ENCODE results near the gene KRT74.

The KRT74 gene

DNA sequence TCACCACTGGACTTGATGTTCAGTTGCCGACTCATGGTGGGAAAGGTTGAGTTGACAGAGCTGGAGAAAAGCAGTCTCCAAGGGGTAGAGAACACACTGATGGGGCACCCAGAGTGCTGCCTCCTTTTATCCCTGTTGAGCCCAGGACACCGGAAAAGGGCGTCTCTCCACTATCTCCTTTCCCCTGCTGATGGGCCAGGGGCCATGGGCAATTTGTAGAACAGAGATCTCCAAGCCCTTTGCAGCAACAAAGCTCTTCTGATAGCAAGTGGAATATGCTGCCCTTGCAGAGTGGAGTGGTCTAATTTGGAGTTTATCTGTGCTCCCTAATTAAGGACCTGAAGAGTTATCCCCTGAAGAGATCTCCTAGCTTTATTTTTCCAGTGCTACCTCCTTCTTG, at the start of gene KRT74:
Gene KRT74 (minus strand): TSS at position 101 of the 400 bp plus-strand sequence. CDS start 66 bp downstream, at position 35.
- DNase-seq = no peak

- no peak for DNase-seq
These were observed 48.7 kb upstream of the KRT74 start for GRCh38 chr12:52622349-52622748.

- DNase-seq = no peak
These were observed 45.2 kb upstream of the KRT74 start for GRCh38 chr12:52618866-52619265.

DNA sequence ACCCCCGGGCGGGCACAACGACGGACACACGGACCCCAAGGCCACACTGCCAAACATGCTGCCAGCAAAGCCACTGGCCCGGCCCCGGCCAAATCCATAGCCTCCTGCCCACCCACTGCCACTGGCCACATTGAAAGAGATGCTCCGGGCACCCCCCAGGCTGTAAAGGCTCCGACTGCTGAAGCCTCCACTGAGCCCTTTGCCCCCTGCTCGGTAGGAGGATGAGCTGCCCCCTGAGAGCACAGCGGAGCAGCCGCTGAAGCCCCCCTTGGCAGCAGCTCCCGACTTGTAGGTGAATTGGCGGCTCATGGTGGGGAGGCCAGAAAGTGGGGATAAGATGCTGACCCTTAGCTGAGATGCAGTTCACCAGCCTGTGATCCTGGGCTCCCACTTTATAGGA, 44.6 kb upstream of the KRT74 start, which contains the start of gene KRT73:
Gene KRT73 (minus strand): TSS at position 344 of the 400 bp plus-strand sequence. CDS start 35 bp downstream, at position 309.
- no peak for DNase-seq

GRCh38 chr12:52617403-52617785, 43.8 kb upstream of the KRT74 start:
- no peak for DNase-seq

DNA sequence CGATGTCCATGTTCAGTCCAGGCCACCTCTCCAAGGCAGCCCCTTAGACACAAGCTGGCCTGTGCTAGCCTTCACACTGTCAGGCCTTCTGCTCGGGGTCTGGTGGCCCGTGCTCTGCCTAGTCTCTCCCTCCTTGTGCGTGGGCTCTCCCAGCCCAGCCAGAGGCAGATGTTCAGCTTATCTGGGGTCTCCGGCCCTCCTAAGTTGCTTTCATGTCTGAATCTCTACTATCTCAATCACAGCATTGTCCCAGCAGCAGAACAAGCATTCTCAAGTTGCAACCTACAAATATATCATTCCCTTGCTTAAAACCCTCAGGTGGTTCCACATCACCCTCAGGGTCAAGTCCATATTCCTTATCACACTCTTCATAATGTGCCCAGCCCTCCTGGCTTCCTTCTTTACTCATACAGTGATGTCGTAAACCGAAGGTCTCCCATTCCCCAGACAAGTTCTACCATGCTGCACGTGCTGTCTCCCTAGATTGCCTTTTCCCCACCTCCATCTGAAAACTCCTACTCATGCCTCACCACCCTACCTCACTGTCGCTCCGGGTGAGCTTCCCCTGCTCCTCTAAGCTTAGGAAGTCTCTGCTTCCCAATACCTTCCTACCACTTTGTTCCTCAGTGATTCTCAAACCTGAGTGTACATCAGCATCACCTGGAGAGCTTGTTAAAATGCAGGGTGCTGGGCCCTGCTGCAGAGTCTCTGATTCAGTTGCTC, 43.2 kb upstream of the KRT74 start:
- no peak for DNase-seq

DNA sequence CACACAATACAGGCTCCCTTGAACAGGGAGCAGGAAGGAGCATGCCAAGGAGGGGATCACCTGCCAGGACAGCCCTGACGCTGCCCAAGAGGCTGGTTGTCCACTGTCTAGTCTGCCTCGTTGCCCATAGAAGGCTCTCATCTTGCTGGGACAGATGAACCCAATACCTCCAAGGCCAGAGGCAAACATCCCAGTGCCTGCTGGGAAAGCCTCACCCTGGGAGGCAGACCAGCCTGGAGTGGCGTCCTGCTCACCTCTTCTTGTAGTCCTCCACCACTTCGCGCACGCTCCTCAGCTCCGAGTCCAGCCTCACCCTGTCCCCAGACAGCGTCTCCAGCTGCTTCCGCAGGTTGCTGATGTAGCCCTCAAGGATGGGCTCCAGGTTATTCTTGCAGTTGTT, 42.3 kb upstream of the KRT74 start:
- DNase-seq = no peak

DNA sequence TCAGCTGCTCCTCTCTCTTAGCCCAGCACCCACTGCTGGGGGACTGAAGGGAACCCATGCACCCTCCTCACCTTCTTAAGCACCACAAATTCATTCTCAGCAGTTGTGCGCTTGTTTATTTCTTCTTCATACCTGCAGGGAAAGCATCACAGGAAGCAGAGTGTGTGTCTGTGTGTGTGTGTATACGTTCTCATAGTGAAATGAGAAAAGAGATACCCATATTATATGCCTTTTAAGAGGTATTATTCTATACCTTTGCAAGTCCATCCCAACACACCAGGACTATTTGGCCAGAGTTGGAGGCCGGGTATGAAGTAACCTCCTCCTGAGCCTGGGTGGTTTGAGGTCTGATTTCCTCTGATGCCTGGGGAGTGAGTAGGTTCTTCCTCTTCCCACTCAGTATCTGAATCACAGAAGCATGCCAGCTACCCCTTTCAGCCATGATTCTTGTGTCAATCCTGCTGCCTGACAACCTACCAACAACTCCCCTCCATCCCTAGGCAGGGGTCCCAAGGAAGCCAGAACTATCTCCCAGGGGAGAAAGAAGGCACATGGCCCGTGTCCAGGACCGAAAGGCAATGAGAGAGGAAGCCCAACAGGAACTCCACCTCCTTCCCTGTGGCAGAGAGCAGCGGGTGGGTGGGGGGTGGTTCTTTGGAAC, 41.7 kb upstream of the KRT74 start:
- DNase-seq = no peak

- no peak for DNase-seq
These were observed 41.0 kb upstream of the KRT74 start for GRCh38 chr12:52614381-52615207.

DNA sequence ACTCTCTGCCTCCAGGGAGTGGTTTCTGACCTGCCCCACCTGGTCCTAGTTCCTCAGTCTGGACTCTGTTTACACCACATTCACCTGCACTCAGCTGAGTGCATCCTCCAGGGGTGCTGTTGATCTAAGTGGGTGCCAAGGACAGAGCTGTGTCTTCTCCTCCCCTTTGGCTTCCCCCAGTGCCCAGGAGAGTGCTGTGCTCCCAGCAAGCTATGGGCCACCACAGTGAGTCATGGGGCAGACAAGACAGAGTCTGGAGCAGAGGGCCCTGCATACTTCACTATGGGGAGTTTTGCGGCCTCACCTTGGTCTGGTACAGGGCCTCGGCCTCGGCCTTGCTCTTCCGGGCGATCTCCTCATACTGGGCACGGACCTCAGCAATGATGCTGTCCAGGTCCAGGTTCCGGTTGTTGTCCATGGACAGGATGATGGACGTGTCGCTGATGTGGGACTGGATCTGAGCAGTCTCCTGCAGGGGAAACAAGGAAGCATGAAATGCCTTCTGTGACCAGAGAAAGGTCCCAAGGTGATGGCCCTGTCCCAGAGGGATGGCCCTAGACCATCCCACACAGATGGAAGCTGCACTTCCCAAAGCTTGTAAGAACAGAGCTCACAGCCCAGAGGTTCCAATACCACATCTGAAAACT, 39.9 kb upstream of the KRT74 start:
- no peak for DNase-seq

DNA sequence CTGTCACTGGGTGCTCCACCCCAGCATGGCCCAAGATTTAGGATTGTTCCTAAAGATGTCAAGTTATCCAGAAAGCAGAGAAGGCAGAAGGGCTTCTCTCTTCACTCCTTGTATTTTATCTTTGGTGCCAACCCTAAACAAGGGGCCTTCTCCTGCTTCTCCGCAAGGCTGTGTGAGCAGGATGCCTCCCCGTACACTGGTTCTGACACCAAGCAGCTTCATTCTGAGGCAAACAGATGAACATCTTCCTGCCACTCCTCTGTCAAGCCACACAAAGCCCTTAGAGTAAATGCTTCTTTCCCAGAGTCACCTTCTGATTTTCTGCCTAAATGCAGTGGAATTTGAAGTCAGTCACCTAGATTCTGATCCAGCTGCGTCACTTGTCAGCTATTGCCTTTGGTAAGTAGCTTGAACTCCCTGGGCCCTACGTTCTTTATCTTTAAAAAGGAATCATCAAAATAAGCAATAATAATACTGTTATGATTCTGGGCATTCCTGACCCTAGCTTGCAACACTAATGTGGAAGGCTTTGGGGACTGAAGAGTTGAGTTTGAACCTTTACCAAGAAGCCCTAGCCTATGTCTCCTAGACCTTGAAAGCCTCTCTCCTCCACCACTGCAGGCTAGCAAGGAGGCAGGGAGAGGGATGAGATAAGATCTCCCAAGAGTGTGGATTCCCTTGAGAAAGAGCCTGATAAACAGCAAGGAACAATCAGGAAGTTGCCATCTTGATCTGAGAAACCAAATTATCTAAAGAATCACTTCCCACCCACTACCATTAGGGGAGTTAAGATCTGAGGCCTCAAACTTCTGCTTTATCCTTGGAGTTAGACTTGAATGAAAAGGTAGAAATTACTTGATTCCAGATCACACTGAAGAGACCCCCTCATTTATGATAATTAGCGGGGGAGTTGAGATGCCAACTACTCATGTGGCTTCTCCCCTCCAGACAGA, 39.1 kb upstream of the KRT74 start:
- DNase-seq = no peak

- no peak for DNase-seq
These were observed 37.4 kb upstream of the KRT74 start for GRCh38 chr12:52611080-52611468.

GRCh38 chr12:52608826-52609630, 35.4 kb upstream of the KRT74 start:
- DNase-seq = no peak

GRCh38 chr12:52608161-52608560, 34.5 kb upstream of the KRT74 start:
- no peak for DNase-seq

GRCh38 chr12:52607314-52607713, 33.7 kb upstream of the KRT74 start:
- no peak for DNase-seq

DNA sequence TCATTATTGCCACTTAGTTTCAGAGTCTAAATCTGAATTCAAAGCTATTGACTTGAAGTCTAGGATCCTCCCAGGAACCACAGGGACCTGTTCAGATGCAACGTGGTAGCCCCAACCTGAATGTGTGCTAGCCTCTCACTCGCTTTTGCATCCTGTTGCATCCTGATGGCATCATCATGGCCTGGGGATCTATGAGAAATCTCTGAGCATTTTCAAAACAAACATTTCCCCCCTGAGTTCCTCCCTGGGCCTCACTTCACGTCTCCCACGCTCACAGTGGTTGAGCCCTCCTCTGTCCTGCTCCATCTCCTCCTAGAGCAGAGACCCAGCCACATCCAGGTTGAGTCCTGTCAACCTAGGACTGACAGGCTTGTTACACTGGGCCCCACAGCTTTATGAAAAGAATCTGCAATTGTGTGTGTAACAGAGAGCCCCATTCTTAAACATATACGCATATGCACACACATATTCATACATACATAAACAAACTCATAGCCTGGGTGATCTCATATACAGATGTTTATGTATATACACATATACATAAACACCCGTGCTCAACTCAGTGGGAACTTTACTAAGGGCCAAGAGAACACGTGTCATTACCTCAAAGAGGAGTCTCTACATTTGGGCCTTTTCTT, 33.1 kb upstream of the KRT74 start:
- no peak for DNase-seq

DNA sequence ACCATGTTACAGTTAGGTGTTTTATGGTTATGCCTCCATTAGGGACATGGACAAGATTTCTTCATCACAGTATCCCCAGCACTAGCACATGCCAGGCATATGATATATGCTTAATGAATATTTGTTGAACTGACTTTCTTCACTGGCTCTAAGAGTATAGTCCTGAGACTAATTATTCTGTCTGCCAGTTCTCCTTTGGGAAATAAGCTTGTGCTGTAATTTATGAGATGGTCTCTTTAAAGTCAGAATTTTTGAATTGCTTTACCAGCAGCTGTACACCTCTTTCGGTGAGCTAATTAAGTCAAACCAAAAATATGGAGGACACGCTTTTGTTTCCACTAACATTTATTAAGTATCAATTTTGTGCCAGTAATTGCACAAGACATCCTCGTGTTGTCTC, 32.5 kb upstream of the KRT74 start:
- no peak for DNase-seq

DNA sequence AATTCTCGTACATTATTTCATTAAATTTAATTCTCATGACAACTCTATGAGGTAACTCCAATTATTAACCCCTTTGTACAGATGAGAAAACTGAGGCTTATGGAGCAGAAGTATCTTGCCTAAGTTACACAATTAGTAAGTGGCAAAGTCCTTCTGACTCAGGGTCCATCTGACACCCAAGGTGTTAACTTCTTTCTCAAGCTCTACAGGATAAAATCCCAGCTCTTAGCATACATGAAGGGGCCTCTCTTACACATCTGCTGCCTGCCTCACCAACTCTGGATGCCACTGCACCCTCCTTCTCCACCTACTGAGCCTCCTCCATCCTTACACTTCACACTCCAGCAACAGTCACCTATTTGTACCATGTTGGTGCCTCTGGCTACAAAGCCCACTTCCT, 31.9 kb upstream of the KRT74 start:
- no peak for DNase-seq

DNA sequence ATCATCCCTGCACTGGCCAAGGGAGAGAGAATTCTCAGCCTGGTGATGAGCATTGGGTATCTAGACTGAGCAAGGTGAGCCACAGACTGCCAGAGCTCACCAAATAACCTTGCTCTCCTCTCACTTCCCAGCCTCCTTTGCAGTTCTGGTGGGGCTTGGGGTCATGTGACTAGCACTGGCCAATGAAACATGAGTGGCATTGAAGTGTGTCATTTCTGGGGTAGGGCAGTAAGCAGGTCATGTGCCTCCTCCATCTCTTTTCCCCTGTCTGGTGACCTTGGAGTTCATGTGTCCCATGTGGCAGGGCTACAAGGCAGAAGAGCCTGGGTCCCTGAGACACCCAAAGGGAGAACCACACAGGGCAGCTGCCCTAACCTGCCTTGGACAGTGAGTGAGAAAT, 31.2 kb upstream of the KRT74 start:
- DNase-seq = no peak

DNA sequence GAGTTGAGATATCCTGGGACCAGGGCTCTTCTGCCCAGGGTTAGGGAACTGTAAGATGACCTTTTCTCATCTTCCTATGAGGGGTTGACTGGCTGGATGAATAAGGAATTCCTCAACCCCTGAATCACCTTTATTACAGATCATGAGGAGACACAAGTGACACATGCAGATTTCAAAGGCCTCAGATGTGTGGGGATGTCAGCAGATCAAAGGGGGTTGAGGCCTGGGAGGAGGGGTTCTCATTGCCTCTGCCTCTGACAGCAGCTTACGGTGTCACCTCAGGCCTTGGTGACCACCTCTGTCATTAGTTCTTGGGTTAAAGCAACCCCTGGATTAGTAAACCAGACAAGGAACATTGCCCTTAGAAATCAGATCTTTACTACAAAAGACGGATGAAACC, 29.7 kb upstream of the KRT74 start:
- DNase-seq = no peak

DNA sequence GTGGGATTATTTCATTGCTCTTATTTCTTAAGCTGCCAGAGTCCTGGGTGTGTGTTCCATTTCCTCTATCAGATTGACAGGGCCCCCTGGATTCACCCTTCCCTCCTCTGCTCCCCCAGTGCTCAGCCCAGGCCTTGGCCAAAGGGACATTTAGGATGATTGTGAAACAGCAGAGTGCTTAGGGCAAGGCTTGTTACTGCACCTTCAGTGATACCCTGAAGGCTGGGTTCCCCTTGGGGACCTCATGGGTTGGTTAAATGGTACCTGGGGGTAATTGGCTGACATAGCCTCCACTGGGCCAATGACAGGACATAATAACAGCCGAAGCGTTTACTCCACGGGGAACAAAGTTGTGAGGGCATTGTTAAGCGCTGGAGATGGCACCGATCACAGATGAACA, 28.9 kb upstream of the KRT74 start:
- no peak for DNase-seq

Measured in NCI-H82 (cell line).